Measurements from ENCODE around the gene LIF. TPM values are rescaled to one million over a fixed set of nuclear protein-coding genes. Genes with fewer than 3 reads are reported as not detected.
A peak's percentile ranks its signal among the peaks of the same experiment; 100 is the strongest.
"Not testable (repeated sequence)": the region's sequence is repeated elsewhere in the genome, so short reads cannot be mapped to it uniquely, and the experiment has no call there.

LIF gene
- total RNA-seq, 4 donors from 2014 or later = 4.2 to 15.3 (median 8.5) TPM

DNA sequence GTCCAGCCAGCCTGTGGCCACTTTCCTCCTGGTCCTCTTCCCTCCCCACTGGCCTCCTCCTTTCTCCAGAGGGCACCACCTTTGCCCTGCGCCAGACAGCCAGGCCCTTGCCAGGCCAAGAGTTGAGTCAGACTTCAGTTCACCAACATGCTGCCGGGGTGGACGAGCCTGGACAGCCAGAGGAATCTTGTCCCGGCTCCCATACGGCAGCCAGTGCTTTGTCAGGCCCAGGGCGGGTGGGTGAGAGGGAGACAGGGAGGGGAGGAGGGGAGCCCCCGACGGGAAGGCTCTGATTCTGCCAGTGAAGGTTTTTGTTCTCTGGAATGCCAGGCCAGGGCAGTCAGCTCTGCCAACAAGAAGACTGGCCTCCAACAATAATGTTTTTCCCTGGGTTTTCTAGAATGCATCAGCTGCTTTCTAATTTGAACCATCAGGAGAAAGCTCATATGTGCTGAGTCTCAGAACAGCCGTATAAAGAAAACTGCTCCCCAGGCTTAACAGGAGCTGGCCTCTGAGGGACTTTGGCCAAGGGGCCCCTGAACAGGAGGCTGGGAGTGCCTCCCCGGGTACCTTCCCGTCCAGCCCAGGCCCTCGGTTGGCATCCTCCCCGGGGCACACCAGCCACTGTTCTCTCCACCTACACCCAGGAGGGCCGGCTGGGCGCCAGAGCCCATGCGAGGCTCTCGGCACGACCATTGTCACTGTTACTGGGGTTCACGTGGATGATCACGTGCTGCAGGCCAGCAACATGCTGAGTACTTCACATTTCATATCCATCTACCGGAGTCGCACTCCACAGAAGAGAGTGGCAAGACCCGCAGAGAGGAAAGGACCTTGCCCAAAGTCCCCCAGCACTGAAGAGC lies 28.6 kb downstream of the LIF start:
- H3K9me3 ChIP-seq = no peaks in the 10 kb centered on the region
- WGBS = 34% methylated on average over 5 of the region's 23 CpGs
- TF ChIP-seq POLR2AphosphoS5 (IDR thresholded peaks at IDR 0.05) (no peak), POLR2A (IDR thresholded peaks at IDR 0.05) (no peak), EP300 (IDR thresholded peaks at IDR 0.05) (no peak)
- TF ChIP-seq, protein P1, sequence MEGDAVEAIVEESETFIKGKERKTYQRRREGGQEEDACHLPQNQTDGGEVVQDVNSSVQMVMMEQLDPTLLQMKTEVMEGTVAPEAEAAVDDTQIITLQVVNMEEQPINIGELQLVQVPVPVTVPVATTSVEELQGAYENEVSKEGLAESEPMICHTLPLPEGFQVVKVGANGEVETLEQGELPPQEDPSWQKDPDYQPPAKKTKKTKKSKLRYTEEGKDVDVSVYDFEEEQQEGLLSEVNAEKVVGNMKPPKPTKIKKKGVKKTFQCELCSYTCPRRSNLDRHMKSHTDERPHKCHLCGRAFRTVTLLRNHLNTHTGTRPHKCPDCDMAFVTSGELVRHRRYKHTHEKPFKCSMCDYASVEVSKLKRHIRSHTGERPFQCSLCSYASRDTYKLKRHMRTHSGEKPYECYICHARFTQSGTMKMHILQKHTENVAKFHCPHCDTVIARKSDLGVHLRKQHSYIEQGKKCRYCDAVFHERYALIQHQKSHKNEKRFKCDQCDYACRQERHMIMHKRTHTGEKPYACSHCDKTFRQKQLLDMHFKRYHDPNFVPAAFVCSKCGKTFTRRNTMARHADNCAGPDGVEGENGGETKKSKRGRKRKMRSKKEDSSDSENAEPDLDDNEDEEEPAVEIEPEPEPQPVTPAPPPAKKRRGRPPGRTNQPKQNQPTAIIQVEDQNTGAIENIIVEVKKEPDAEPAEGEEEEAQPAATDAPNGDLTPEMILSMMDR (IDR thresholded peaks at IDR 0.05) = no peak

DNA sequence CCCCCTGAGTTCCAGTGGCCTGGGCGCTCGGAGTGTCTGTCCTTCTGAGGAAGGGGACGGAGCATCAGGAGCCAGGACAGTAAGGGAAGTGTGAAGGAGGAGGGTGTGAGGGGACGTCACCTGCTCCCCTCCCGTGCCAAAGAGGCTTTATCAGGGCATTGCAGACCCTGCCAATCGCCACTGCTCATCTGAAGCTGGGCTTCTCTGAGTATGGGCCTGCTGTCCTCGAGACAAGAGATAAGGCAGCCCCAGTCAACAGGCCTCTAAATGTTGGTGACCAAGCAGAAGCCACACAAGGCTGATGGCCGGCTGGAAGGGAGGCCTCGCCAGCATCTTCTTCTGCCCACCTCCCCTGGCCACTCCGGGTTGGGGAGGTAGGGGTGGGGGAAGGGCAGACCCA lies 29.8 kb downstream of the LIF start:
- Histone ChIP-seq H3K4me1 (peaks cover 25% of the 10 kb centered on the region), H3K27me3 (peaks cover under 1% of the 10 kb centered on the region), H3K27ac (no peak overlapping the region), H3K4me3 (no peak overlapping the region), H3K9me3 (no peaks in the 10 kb centered on the region), H3K36me3 (no peaks in the 10 kb centered on the region)
- DNase-seq (ENCODE audit: low spot score in 2 of 2) = no peak
- WGBS = 94% methylated on average over 6 of the region's 10 CpGs
- TF ChIP-seq EP300 (IDR thresholded peaks at IDR 0.05) (no peak), POLR2AphosphoS5 (IDR thresholded peaks at IDR 0.05) (no peak), POLR2A (IDR thresholded peaks at IDR 0.05) (no peak)
- TF ChIP-seq, protein P1 (IDR thresholded peaks at IDR 0.05) = no peak

More for the DNA sequence above, 28.6 kb downstream of the LIF start:
- H3K36me3 ChIP-seq = no peaks in the 10 kb centered on the region
- H3K27me3 ChIP-seq = peaks cover 4% of the 10 kb centered on the region
- no peak for DNase-seq (ENCODE audit: low spot score in 2 of 2)
- H3K4me1 ChIP-seq = peaks cover 13% of the 10 kb centered on the region
- H3K4me3 ChIP-seq = no peak overlapping the region
- peak overlapping the region; percentile 11 for H3K27ac ChIP-seq

DNA sequence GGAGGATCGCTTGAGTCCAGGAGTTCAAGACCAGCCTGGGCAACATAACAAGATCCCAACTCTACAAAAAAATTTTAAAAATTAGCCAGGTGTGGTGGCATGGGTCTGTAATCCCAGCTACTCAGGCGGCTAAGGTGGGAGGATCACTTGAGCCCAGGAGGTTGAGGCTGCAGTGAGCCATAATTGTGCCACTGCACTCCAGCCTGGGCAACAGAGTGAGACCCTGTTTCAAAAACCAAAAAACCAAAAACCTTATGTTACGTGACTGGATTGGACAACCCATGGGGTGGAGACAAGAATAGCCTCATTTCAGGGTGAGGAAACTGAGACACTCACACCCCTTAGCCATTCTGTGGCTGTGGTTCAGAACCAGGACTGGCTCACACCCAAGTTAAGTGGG lies 30.3 kb downstream of the LIF start:
- not testable (repeated sequence) for DNase-seq (ENCODE audit: low spot score in 2 of 2); H3K4me3 ChIP-seq; H3K9me3 ChIP-seq; H3K27ac ChIP-seq; H3K36me3 ChIP-seq; H3K27me3 ChIP-seq
- 97% methylated on average over 2 of the region's 3 CpGs for WGBS
- peaks cover 25% of the 10 kb centered on the region for H3K4me1 ChIP-seq

DNA sequence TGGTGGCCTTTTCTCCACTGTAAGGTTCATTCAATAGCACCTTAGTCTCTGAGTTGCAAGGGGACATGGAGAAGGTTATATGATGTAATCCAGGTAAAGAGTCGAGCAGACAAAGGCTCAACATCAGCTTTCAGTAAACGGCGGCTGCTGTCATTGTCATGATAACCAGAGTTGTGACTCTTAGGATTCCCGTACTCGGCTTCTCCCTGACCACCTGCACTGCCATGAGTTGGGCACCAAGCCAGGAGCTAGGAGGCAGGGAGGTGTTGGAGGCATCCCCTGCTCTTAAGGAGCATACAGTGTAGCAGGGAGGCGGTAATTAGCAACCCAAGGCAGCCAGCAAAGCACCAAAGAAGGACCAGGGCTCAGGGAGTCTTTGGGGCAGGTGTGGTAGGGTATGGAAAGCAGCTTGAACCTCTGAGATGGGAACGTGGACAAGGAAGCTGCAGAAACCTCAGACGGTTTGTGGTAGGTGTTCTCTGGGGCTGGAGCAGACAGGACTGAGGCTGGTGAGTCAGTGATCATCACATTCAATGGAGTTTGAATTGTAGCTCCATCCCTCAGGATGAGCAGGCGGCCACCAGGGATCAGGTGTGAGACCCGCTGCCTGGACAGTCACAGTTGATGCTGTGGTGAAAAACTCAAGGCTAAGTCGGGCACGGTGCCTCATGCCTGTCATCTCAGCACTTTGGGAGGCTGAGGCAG lies 31.7 kb downstream of the LIF start:
- WGBS = 75% methylated on average over 12 of the region's 12 CpGs
- Histone ChIP-seq H3K27ac (no peak overlapping the region), H3K27me3 (no peaks in the 10 kb centered on the region), H3K36me3 (no peaks in the 10 kb centered on the region), H3K9me3 (no peaks in the 10 kb centered on the region), H3K4me3 (no peak overlapping the region), H3K4me1 (peaks cover 29% of the 10 kb centered on the region)
- no peak for DNase-seq (ENCODE audit: low spot score in 2 of 2)
- TF ChIP-seq EP300 (IDR thresholded peaks at IDR 0.05) = no peak
- TF ChIP-seq, protein P1 (IDR thresholded peaks at IDR 0.05) = no peak
- TF ChIP-seq POLR2AphosphoS5 (IDR thresholded peaks at IDR 0.05) = no peak
- TF ChIP-seq POLR2A (IDR thresholded peaks at IDR 0.05) = no peak

DNA sequence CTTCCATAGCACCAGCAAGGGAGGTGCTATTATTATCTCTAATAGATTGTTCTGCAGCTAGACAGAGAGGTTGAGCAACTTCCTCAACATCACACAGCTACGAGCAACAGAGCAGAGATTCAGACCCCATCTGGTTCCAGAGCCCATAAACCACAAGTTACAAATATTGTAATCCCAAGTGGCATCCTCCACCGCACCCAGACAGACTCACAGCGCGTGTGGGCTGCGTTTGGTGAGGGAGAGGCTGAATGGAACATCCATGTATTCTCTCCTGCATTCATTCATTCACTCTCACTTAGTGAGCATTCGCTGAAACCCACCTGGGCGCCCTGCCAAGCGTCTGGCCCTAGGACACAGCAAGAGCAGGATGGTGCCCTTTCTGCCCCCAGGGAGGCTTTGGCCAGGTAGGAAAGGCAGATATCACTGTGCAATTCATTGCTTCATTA lies 33.5 kb downstream of the LIF start:
- Histone ChIP-seq H3K4me3 (no peak overlapping the region), H3K9me3 (no peaks in the 10 kb centered on the region), H3K27ac (peak overlapping the region; percentile 16), H3K27me3 (no peaks in the 10 kb centered on the region), H3K4me1 (peaks cover 39% of the 10 kb centered on the region), H3K36me3 (no peaks in the 10 kb centered on the region)
- DNase-seq (ENCODE audit: low spot score in 2 of 2) = no peak
- 36% methylated on average over 6 of the region's 8 CpGs for WGBS
- TF ChIP-seq POLR2A (IDR thresholded peaks at IDR 0.05) = no peak
- TF ChIP-seq POLR2AphosphoS5 (IDR thresholded peaks at IDR 0.05) = no peak
- TF ChIP-seq, protein P1 (IDR thresholded peaks at IDR 0.05) = no peak
- no peak for TF ChIP-seq EP300 (IDR thresholded peaks at IDR 0.05)
